Loucy (cell line): ENCODE data around the gene DTNA.
"Not testable (repeated sequence)": the region's sequence is repeated elsewhere in the genome, so short reads cannot be mapped to it uniquely, and the experiment has no call there.

ENCODE experiments used
- CTCF ChIP-seq: fragments of 200-600 bp; sonication (generic); conservative IDR thresholded peaks from 2 replicates; pipeline ENCODE4 v1.5.1; 2014; ENCODE audit warnings: mild to moderate bottlenecking, antibody characterized with exemption, low read length
- EZH2phosphoT487 ChIP-seq: fragments of 200-600 bp; IDR thresholded peaks from 2 replicates; pipeline ENCODE4 v1.6.1; 2018; ENCODE audit warnings: antibody characterized with exemption, mild to moderate bottlenecking, moderate library complexity, borderline replicate concordance

- not testable (repeated sequence) for TF ChIP-seq CTCF, EZH2phosphoT487
Measured at GRCh38 chr18:34906985-34907384, 196.9 kb downstream of the DTNA start.
